ENCODE measurements around the gene RPL26.

The RPL26 gene

GRCh38 chr17:8406174-8406573 is 23.2 kb upstream of the RPL26 start:
- Histone ChIP-seq H3K4me1 (ENCODE audit: insufficient read depth, poor library complexity, severe bottlenecking) (peaks cover 12% of the 10 kb centered on the region), H3K4me3 (ENCODE audit: severe bottlenecking) (no peak overlapping the region), H3K36me3 (ENCODE audit: low read depth) (no peaks in the 10 kb centered on the region), H3K9me3 (ENCODE audit: severe bottlenecking) (no peaks in the 10 kb centered on the region), H3K27me3 (ENCODE audit: insufficient read depth, poor library complexity, severe bottlenecking) (no peaks in the 10 kb centered on the region), H3K27ac (ENCODE audit: poor library complexity, severe bottlenecking) (no peak overlapping the region)
- DNase-seq (ENCODE audit: low spot score): no peak
- ATAC-seq (ENCODE audit: low read depth): no peak
- TF ChIP-seq CTCF (IDR thresholded peaks at IDR 0.05; ENCODE audit: poor library complexity, severe bottlenecking): no peak

DNA sequence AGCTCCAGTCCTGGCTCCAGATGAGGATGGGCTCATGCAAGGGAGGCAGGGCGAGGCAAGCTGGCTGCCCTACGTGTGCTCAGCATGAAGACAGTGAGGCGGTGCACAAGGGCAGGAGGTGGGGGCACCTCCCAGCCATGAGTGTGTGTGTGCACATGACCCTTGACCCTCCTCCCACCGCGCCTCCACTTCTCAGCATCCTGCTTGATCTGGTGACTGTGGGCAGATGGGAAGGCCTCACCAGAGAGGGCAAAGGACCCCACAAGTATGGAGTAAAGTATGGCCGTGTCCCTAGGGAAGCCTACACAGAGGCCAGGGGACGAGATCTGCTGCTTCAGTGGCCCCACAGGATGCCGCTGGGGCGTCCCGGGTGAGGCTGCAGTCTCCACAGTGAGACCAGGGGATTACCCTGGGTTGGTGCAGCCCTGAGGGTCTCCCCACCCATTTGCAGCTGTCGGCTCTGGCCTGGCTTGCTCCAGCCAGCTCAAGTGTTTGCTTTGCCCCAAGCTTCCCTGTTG is 22.6 kb upstream of the RPL26 start:
- H3K36me3 ChIP-seq (ENCODE audit: low read depth): no peaks in the 10 kb centered on the region
- H3K9me3 ChIP-seq (ENCODE audit: severe bottlenecking): no peaks in the 10 kb centered on the region
- H3K27ac ChIP-seq (ENCODE audit: poor library complexity, severe bottlenecking): no peak overlapping the region
- H3K4me3 ChIP-seq (ENCODE audit: severe bottlenecking): no peak overlapping the region
- H3K4me1 ChIP-seq (ENCODE audit: insufficient read depth, poor library complexity, severe bottlenecking): peaks cover 12% of the 10 kb centered on the region
- ATAC-seq (ENCODE audit: low read depth) (no peak), DNase-seq (ENCODE audit: low spot score) (no peak)
- H3K27me3 ChIP-seq (ENCODE audit: insufficient read depth, poor library complexity, severe bottlenecking): no peaks in the 10 kb centered on the region
- TF ChIP-seq CTCF (IDR thresholded peaks at IDR 0.05; ENCODE audit: poor library complexity, severe bottlenecking): no peak

GRCh38 chr17:8402921-8403536 is 20.0 kb upstream of the RPL26 start:
- TF ChIP-seq CTCF (IDR thresholded peaks at IDR 0.05; ENCODE audit: poor library complexity, severe bottlenecking): no peak
- Histone ChIP-seq H3K9me3 (ENCODE audit: severe bottlenecking) (no peaks in the 10 kb centered on the region), H3K27ac (ENCODE audit: poor library complexity, severe bottlenecking) (no peak overlapping the region), H3K4me1 (ENCODE audit: insufficient read depth, poor library complexity, severe bottlenecking) (peaks cover 3% of the 10 kb centered on the region), H3K4me3 (ENCODE audit: severe bottlenecking) (no peak overlapping the region), H3K36me3 (ENCODE audit: low read depth) (no peaks in the 10 kb centered on the region), H3K27me3 (ENCODE audit: insufficient read depth, poor library complexity, severe bottlenecking) (no peaks in the 10 kb centered on the region)
- ATAC-seq (ENCODE audit: low read depth): no peak
- no peak for DNase-seq (ENCODE audit: low spot score)

- Histone ChIP-seq H3K4me3 (ENCODE audit: severe bottlenecking) (no peak overlapping the region), H3K9me3 (ENCODE audit: severe bottlenecking) (no peaks in the 10 kb centered on the region), H3K27ac (ENCODE audit: poor library complexity, severe bottlenecking) (no peak overlapping the region), H3K4me1 (ENCODE audit: insufficient read depth, poor library complexity, severe bottlenecking) (no peaks in the 10 kb centered on the region), H3K36me3 (ENCODE audit: low read depth) (no peaks in the 10 kb centered on the region), H3K27me3 (ENCODE audit: insufficient read depth, poor library complexity, severe bottlenecking) (no peaks in the 10 kb centered on the region)
- DNase-seq (ENCODE audit: low spot score): no peak
- ATAC-seq (ENCODE audit: low read depth): no peak
- no peak for TF ChIP-seq CTCF (IDR thresholded peaks at IDR 0.05; ENCODE audit: poor library complexity, severe bottlenecking)
These were observed 18.1 kb upstream of the RPL26 start for GRCh38 chr17:8401107-8401506.

DNA sequence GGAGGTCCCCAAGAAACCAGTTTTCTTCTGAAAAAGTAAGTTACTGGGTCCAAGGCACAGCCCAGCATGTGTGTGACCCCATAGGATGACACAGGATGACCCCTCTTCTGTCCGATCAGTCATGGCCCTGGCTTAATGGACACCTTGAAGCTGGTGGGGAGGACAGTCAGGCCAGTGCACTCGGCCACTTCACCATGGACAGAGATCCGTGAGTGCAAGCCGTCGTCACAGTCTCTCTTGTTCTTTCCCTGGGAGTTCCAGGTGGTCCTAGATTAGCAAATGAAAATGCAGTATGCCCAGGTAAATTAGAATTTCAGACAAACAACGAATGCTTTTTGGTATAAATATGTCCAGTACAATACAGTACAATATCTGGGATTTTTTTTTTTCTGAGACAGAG is 16.0 kb upstream of the RPL26 start:
- Histone ChIP-seq H3K36me3 (ENCODE audit: low read depth) (no peaks in the 10 kb centered on the region), H3K4me1 (ENCODE audit: insufficient read depth, poor library complexity, severe bottlenecking) (peaks cover 2% of the 10 kb centered on the region), H3K4me3 (ENCODE audit: severe bottlenecking) (no peak overlapping the region), H3K27me3 (ENCODE audit: insufficient read depth, poor library complexity, severe bottlenecking) (no peaks in the 10 kb centered on the region), H3K9me3 (ENCODE audit: severe bottlenecking) (no peaks in the 10 kb centered on the region), H3K27ac (ENCODE audit: poor library complexity, severe bottlenecking) (no peak overlapping the region)
- DNase-seq (ENCODE audit: low spot score): no peak
- no peak for TF ChIP-seq CTCF (IDR thresholded peaks at IDR 0.05; ENCODE audit: poor library complexity, severe bottlenecking)
- ATAC-seq (ENCODE audit: low read depth): no peak

Data from RWPE2 (cell line).